DOHH2 (cell line): Measurements from ENCODE around the gene RNF217.

Experiments
- EZH2phosphoT487 ChIP-seq: fragments of 200-600 bp; sonication (generic); IDR thresholded peaks from 2 replicates; pipeline ENCODE4 v1.6.1; 2017; ENCODE audit warnings: borderline replicate concordance, mild to moderate bottlenecking, antibody characterized with exemption, low read length, moderate library complexity, mixed read lengths
- TF ChIP-seq, protein P1 (sequence below): fragments of 200-600 bp; sonication (generic); IDR thresholded peaks from one replicate; pipeline ENCODE4 v1.5.1; 2014; ENCODE audit warnings: antibody characterized with exemption, mild to moderate bottlenecking, low read depth, low read length; ENCODE audit not compliant: poor library complexity, severe bottlenecking

GRCh38 chr6:125048274-125048673 lies 86.0 kb downstream of the RNF217 start:
- TF ChIP-seq, protein P1, sequence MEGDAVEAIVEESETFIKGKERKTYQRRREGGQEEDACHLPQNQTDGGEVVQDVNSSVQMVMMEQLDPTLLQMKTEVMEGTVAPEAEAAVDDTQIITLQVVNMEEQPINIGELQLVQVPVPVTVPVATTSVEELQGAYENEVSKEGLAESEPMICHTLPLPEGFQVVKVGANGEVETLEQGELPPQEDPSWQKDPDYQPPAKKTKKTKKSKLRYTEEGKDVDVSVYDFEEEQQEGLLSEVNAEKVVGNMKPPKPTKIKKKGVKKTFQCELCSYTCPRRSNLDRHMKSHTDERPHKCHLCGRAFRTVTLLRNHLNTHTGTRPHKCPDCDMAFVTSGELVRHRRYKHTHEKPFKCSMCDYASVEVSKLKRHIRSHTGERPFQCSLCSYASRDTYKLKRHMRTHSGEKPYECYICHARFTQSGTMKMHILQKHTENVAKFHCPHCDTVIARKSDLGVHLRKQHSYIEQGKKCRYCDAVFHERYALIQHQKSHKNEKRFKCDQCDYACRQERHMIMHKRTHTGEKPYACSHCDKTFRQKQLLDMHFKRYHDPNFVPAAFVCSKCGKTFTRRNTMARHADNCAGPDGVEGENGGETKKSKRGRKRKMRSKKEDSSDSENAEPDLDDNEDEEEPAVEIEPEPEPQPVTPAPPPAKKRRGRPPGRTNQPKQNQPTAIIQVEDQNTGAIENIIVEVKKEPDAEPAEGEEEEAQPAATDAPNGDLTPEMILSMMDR: no peak
- no peak for TF ChIP-seq EZH2phosphoT487
